CD4-positive, alpha-beta T cell treated with Interleukin-17A for 1 hour (primary cell): ENCODE data around the gene FOXI3.
"Not testable (repeated sequence)": the region's sequence is repeated elsewhere in the genome, so short reads cannot be mapped to it uniquely, and the experiment has no call there.

Experiments
- DNase-seq: peaks from one replicate; pipeline ENCODE4 v3.0.0-alpha.2; 2020

Gene FOXI3

DNA sequence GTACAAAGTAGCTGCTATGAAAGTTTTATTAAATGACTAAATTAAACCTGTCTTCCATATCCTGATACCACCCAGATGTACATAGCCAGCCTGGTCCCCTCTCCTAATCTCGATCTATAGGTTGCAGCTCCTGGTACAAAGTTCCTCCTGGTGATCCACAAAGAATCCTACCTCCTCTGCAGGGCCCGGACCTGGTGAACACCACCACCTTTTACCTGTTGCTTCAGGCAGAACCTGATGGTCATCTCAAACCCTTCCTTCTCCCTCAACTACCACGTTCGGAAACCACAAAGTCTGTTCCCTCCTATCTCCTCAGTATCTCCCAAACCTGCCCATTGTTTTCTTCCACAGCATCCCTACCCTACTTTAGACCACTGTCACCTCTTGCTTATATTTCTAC is 15.5 kb downstream of the FOXI3 start:
- DNase-seq, result no peak

DNA sequence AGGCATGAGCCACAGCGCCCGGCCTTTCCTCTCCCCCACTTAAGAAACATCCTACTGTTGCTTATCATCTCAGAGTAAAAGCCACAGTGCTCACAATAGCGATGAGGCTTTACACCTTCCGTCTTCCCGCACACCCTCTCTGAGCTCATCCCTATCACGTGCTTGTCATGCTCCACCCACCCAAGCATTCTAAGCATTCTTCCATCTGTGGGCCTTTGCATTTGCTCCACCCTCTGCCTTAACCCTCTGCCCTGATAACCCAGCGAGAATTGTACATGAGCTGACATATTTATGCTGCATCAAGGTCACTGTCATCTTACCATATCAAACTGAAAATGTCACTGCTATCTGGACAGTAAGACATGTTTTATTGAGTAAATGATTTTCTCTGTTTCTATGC is 22.6 kb downstream of the FOXI3 start:
- DNase-seq, result no peak

DNA sequence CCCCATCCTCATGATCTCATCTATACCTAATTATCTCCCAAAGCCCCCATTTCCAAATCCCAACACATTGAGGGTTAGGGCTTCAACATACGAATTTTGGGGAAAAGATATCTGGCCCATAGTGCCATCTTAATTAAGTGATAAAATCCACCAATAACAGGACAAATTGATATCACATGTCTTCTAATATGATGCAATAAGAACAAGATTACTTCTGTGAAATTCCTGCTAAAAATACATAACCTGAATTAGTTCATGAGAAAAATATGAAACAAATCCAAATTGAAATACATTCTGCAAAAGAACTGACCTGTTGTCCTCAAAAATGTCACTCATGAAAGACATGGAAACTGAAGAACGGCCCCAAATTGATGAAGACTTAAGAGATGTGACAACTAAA is 28.8 kb downstream of the FOXI3 start:
- DNase-seq, result no peak

DNA sequence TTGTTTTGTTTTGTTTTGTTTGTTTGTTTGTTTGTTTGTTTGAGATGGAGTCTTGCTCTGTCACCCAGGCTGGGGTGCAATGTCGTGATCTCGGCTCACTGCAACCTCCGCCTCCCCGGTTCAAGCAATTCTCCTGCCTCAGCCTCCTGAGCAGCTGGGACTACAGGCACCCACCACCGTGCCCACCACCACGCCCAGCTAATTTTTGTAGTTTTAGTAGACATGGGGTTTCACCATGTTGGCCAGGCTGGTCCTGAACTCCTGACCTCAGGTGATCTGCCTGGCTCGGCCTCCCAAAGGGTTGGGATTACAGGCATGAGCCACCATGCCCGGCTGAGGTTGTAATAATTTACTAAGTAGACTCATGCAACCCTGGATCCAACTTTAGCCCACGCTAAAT is 33.4 kb downstream of the FOXI3 start:
- not testable (repeated sequence) for DNase-seq

DNA sequence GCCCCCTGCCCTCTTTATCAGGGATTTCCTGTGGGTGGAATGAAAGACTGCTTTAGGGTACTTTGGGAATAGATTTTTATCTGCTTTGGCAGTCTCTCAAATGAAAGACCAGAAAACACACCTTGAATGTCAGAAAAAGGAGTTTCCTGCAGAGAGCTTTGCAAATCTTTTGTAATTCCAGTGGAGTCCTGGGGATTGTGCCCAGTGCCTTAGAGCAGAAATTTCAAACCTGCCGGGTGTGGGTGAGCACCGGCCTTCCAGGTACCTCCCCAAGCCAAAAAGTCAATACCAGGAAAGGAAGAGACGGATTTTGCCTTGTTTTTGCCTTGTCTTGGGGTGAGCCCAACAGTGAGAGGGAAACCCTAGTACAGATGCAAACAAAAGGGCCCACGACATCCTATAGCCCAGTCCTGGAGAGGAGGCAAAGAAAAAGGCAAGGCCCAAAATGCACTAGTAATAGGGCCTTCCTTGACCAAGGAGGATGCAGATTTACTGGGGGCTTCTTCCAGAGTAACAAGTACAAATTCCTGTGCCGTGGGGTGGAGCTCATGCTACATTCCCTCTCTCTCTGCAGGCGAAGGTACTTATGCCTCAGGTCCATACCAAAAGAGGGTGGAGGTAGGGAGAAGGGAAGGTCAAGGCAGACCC is 36.4 kb downstream of the FOXI3 start:
- no peak for DNase-seq

DNA sequence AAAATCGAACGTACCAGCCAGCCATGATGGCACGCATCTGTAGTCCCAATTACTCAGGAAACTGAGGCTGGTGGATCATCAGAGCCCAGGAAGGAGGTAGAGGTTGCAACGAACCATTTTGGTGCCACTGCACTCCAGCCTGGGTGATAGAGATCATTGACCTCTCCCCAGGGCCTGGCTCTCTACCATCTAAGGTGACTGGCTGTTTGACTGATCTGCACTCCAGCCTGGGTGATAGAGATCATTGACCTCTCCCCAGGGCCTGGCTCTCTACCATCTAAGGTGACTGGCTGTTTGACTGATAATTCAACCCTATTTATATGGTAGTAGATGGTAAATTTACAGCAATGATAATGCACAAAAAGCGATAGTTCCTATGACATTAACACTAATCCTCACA is 43.6 kb downstream of the FOXI3 start:
- DNase-seq, result not testable (repeated sequence)

DNA sequence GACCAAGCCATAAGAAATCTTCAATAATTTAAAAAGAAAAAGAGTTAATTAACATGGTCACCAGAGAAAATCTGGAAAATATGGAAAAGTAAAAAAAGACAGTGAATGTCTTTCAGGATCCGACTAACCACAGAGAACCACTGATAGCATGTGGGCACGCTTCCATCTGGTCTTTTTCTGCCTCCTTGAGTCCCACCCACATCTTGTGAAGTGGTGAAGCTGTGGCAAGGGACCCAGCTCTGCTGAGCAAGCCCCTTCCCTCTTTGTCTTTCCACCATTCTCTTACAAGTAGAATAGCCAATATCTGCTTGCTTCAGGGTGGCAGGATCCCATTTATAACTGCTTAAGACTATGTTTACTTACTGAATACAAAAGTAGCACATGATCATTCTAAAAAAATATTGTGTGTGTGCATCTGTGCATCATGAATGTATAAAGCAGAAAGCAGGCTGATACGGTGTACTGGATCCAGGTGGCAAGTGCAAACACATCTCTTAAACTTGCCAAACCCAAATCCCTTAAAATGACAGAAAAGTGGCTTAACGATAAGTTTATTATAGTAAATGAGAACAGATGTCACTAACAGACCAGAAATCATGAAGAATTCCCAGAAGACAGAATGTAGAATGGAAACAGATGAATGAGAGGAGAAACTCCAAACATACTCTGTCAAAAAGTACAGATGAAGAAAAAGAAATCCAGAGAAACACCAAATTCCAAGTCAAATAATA is 52.3 kb downstream of the FOXI3 start:
- DNase-seq, result no peak

DNA sequence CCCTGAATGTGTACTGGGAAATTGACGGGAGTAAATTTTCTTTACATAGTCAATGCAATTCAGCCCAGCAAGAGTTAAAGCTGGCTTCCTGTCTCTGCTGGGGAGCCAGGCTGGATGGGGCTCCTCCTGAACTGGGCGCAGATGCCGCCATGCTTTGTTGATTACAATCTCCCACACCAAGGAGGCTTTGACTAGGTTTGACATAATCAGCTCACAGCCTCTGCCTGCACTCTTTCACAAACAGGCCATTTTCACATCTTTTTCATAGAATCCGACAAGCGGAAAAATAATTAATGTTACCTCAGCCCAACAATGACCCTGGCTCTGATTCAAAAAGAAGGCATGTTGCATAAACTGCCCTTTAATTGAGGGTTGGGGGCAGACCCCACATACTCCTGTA is 54.3 kb downstream of the FOXI3 start:
- no peak for DNase-seq
